ENCODE results near the gene DNAJC7.

Gene DNAJC7

GRCh38 chr17:42000413-42001133 is 16.7 kb downstream of the DNAJC7 start:
- no peak for DNase-seq (ENCODE audit: low read depth)
- no peak overlapping the region for H3K4me3 ChIP-seq (replicated peaks; ENCODE audit: low read depth, low read length)
- no peak for TF ChIP-seq CTCF (IDR thresholded peaks at IDR 0.05; ENCODE audit: low read length, missing control alignments)

GRCh38 chr17:41998497-41998896 is 18.7 kb downstream of the DNAJC7 start:
- no peak for TF ChIP-seq CTCF (IDR thresholded peaks at IDR 0.05; ENCODE audit: low read length, missing control alignments)
- no peak for DNase-seq (ENCODE audit: low read depth)
- H3K4me3 ChIP-seq (replicated peaks; ENCODE audit: low read depth, low read length) = no peak overlapping the region

DNA sequence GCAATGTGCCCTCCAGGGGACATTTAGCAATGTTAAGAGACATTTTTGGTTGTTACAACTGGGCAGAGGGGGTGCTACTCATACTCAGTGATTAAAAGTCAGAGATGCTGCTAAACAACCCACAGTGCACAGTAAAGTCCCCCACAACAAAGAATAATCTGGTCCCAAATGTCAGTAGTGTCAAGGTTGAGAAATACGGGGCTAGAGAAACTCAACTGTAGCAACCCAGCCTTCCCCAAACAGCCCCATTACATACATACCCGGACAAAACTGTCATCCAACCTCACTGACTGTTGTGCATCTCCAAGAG is 20.4 kb downstream of the DNAJC7 start:
- no peak for DNase-seq (ENCODE audit: low read depth)
- TF ChIP-seq CTCF (IDR thresholded peaks at IDR 0.05; ENCODE audit: low read length, missing control alignments) = no peak
- H3K4me3 ChIP-seq (replicated peaks; ENCODE audit: low read depth, low read length) = no peak overlapping the region

GRCh38 chr17:41992576-41992975 is 24.7 kb downstream of the DNAJC7 start:
- no peak for TF ChIP-seq CTCF (IDR thresholded peaks at IDR 0.05; ENCODE audit: low read length, missing control alignments)
- DNase-seq (ENCODE audit: low read depth) = no peak
- no peak overlapping the region for H3K4me3 ChIP-seq (replicated peaks; ENCODE audit: low read depth, low read length)

DNA sequence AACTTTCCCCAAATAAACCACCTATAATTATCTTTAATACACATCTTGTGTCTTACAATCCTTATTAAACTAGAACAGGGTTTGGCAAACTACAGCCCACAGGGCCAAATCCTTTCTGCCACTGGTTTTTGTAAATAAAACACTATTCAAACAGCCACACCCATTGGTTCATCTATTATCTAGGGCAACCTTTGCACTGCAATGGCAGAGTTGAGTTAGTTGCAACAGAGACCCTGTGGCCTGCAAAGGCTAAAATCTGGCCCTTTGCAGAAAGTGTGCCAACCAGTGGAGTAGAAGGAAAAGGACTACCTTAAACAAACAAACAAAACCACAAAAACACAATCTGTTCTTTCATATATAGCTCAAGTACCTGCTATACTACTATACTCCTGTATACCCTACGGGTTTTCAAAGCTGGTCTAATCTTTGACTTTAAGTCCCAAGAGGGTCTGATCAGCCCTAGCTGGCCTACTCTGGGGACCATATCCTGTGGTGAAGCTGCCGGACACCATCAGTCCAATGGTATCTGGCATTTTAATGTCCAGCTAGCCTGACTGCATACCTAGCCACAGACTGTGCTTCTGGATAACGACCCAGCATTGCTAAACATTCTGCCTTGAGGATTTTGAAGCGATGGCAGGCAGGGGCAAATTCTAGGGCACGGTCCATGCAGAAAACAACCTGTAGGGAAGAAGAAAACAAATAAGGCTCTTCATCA is 27.4 kb downstream of the DNAJC7 start:
- TF ChIP-seq CTCF (IDR thresholded peaks at IDR 0.05; ENCODE audit: low read length, missing control alignments) = no peak
- H3K4me3 ChIP-seq (replicated peaks; ENCODE audit: low read depth, low read length) = no peak overlapping the region
- DNase-seq (ENCODE audit: low read depth) = no peak

DNA sequence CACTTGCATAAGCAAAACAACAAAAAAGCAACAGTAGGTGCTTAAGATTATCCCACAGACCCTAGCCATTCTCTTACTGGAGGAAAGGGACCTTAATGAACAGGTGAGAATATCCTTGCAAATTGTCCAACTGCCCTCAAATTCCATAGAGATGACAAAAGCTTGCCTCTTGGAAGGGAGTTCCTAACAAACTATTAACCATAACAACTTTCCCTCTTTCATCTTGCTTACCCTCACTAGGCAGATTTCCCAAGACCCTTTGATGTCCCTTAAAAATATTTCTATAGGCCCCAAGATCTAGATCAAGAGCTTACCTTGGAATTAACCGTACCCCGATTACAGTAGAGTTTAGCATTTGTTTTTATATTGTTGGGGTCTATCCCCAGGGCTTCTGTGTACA is 28.8 kb downstream of the DNAJC7 start:
- TF ChIP-seq CTCF (IDR thresholded peaks at IDR 0.05; ENCODE audit: low read length, missing control alignments) = no peak
- DNase-seq (ENCODE audit: low read depth) = no peak
- no peak overlapping the region for H3K4me3 ChIP-seq (replicated peaks; ENCODE audit: low read depth, low read length)

- no peak overlapping the region for H3K4me3 ChIP-seq (replicated peaks; ENCODE audit: low read depth, low read length)
- no peak for TF ChIP-seq CTCF (IDR thresholded peaks at IDR 0.05; ENCODE audit: low read length, missing control alignments)
- DNase-seq (ENCODE audit: low read depth) = no peak
These were observed 29.6 kb downstream of the DNAJC7 start for GRCh38 chr17:41987642-41988041.

All from fibroblast of pulmonary artery (primary cell).